Glomerular endothelial cell (primary cell): ENCODE measurements around the gene CERS6. TPM values are rescaled to one million over a fixed set of nuclear protein-coding genes. Genes with fewer than 3 reads are reported as not detected.
"Not testable (repeated sequence)": the region's sequence is repeated elsewhere in the genome, so short reads cannot be mapped to it uniquely, and the experiment has no call there.

ENCODE experiments used
- DNase-seq: peaks from one replicate; pipeline ENCODE4 v3.0.0-alpha.2; 2011; ENCODE audit warnings: low read depth, low spot score; ENCODE audit errors: extremely low read depth
- total RNA-seq: library from RNA; depleted of rRNA; stranded (reverse); fragments of >200 nt; gene quantifications from 2 replicates; pipeline ENCODE4 v1.2.3, GENCODE V29; 2015

The CERS6 gene
- total RNA-seq, 1 donor from 2014 or later: 13.5 TPM

GRCh38 chr2:168633200-168633599, 177.1 kb downstream of the CERS6 start:
- DNase-seq: peak; percentile 12

GRCh38 chr2:168633895-168634294, 177.8 kb downstream of the CERS6 start:
- no peak for DNase-seq

GRCh38 chr2:168635065-168635577, 179.0 kb downstream of the CERS6 start:
- no peak for DNase-seq

- DNase-seq: no peak
Observed at GRCh38 chr2:168639018-168639417, 182.9 kb downstream of the CERS6 start.

GRCh38 chr2:168639441-168639898, 183.4 kb downstream of the CERS6 start:
- DNase-seq: no peak

GRCh38 chr2:168640039-168640438, 184.0 kb downstream of the CERS6 start:
- no peak for DNase-seq

- no peak for DNase-seq
Observed at GRCh38 chr2:168641636-168642035, 185.6 kb downstream of the CERS6 start.

- no peak for DNase-seq
Observed at GRCh38 chr2:168642873-168643272, 186.8 kb downstream of the CERS6 start.

GRCh38 chr2:168643979-168644378, 187.9 kb downstream of the CERS6 start:
- no peak for DNase-seq

- DNase-seq: no peak
Observed at GRCh38 chr2:168645696-168646338, 189.7 kb downstream of the CERS6 start.

- DNase-seq: no peak
Observed at GRCh38 chr2:168649105-168649504, 193.0 kb downstream of the CERS6 start.

- no peak for DNase-seq
Observed at GRCh38 chr2:168649562-168649961, 193.5 kb downstream of the CERS6 start.

- no peak for DNase-seq
Observed at GRCh38 chr2:168650139-168650538, 194.1 kb downstream of the CERS6 start.

GRCh38 chr2:168650781-168651180, 194.7 kb downstream of the CERS6 start:
- DNase-seq: no peak

- no peak for DNase-seq
Observed at GRCh38 chr2:168652997-168653921, 197.2 kb downstream of the CERS6 start.

GRCh38 chr2:168654705-168655104, 198.6 kb downstream of the CERS6 start:
- DNase-seq: no peak

- no peak for DNase-seq
Observed at GRCh38 chr2:168655207-168655606, 199.1 kb downstream of the CERS6 start.

GRCh38 chr2:168657378-168657777, 201.3 kb downstream of the CERS6 start:
- not testable (repeated sequence) for DNase-seq

GRCh38 chr2:168658706-168659105, 202.6 kb downstream of the CERS6 start:
- DNase-seq: no peak

GRCh38 chr2:168660870-168661862, 205.1 kb downstream of the CERS6 start:
- no peak for DNase-seq
